HCT116 (cell line): ENCODE results near the gene CORO7. TPM values are rescaled to one million over a fixed set of nuclear protein-coding genes. Genes with fewer than 3 reads are reported as not detected.

Experiments used
- ATAC-seq: fragments of 200-7000 bp; cut with Tn5 transposase; 2 replicates; pipeline ENCODE4 v1.9.1; 2020; ENCODE audit warnings: mild to moderate bottlenecking, moderate library complexity
- BruUV-seq: library from RNA; stranded (reverse); fragments of 400-500 nt; replicated peaks from 2 replicates; lab custom pipeline; 2021; lab: Mats Ljungman, UMichigan
- CTCF ChIA-PET: fragments of 300-600 bp; sonication (Branson Sonifier 250); formaldehyde crosslinking; loops from one replicate; lab custom pipeline; 2021; ENCODE audit warnings: antibody characterized with exemption; lab: Charles Lee
- POLR2A ChIA-PET: fragments of 300-600, 350-600 bp; sonication (Branson Sonifier 250); formaldehyde crosslinking; loops from one replicate; lab custom pipeline; 2021; ENCODE audit warnings: antibody characterized with exemption; lab: Charles Lee
- RAD21 ChIA-PET, 2 experiments: fragments of 300-600 bp; sonication (Branson Sonifier 250); formaldehyde crosslinking; loops; one replicate each; lab custom pipeline; 2023; ENCODE audit warnings: low total read pairs in 2 of 2; ENCODE audit not compliant: uncharacterized antibody in 2 of 2, unreplicated experiment in 2 of 2, low non-redundant PET in 1 of 2; lab: Charles Lee
- DNase-seq: peaks from one replicate; pipeline ENCODE4 v3.0.0-alpha.2; 2010; ENCODE audit warnings: low read depth, low spot score
- H2AFZ ChIP-seq: fragments of 200-600 bp; shearing (Covaris generic), sonication (generic); 2 replicates; pipeline ENCODE4 v1.6.1; 2017; ENCODE audit warnings: low read depth, mixed run types, mixed read lengths, antibody characterized with exemption, low read length; ENCODE audit not compliant: poor library complexity, severe bottlenecking
- H3K27ac ChIP-seq: 2 replicates; pipeline ENCODE4 v1.5.1; 2012; ENCODE audit warnings: low read depth, low read length
- H3K27me3 ChIP-seq: fragments of 200-600 bp; sonication (generic); 2 replicates; pipeline ENCODE4 v1.6.1; 2016; ENCODE audit warnings: mixed run types, low read length, mixed read lengths; ENCODE audit not compliant: insufficient read depth
- H3K36me3 ChIP-seq, 2 experiments: fragments of 200-500 bp in 1 of 2; fragments of 200-600 bp in 1 of 2; sonication (Bioruptor generic) in 1 of 2; sonication (generic) in 1 of 2; 2 replicates each; pipeline versions ENCODE4 v1.5.1 to v1.6.1; 2014 to 2016; ENCODE audit warnings: low read length in 2 of 2, inconsistent platforms in 1 of 2, mixed read lengths in 1 of 2, mixed run types in 1 of 2; ENCODE audit not compliant: insufficient read depth in 2 of 2, control insufficient read depth in 1 of 2
- H3K4me1 ChIP-seq, 2 experiments: fragments of 200-600 bp in 1 of 2; sonication (generic) in 1 of 2; 2 replicates each; pipeline versions ENCODE4 v1.5.1 to v1.6.1; 2012 to 2017; ENCODE audit warnings: low read length in 2 of 2, inconsistent platforms in 1 of 2, mild to moderate bottlenecking in 1 of 2, mixed read lengths in 1 of 2, mixed run types in 1 of 2, moderate library complexity in 1 of 2; ENCODE audit not compliant: insufficient read depth in 2 of 2, control insufficient read depth in 1 of 2
- H3K4me2 ChIP-seq: fragments of 200-600 bp; sonication (generic); 2 replicates; pipeline ENCODE4 v1.6.1; 2017; ENCODE audit warnings: mixed run types, low read length, mixed read lengths
- H3K4me3 ChIP-seq, 2 experiments: fragments of 200-600 bp in 1 of 2; sonication (generic) in 1 of 2; replicated peaks in 1 of 2; 2 replicates each; pipeline ENCODE4 v1.5.1; 2011 to 2016; ENCODE audit warnings: low read length in 2 of 2, control low read depth in 1 of 2, low read depth in 1 of 2, mild to moderate bottlenecking in 1 of 2, mixed read lengths in 1 of 2, mixed run types in 1 of 2
- H3K79me2 ChIP-seq: fragments of 200-600 bp; sonication (generic); 2 replicates; pipeline ENCODE4 v1.6.1; 2017; ENCODE audit warnings: mild to moderate bottlenecking, mixed run types, low read length, moderate library complexity, mixed read lengths; ENCODE audit not compliant: insufficient read depth
- H3K9ac ChIP-seq: fragments of 200-600 bp; sonication (generic); 2 replicates; pipeline ENCODE4 v1.6.1; 2016; ENCODE audit warnings: low read length, mixed read lengths
- H3K9me2 ChIP-seq: fragments of 200-600 bp; sonication (generic), shearing (Covaris generic); 2 replicates; pipeline ENCODE4 v1.6.1; 2017; ENCODE audit warnings: mixed run types, mild to moderate bottlenecking, moderate library complexity; ENCODE audit not compliant: insufficient read depth
- H3K9me3 ChIP-seq, 2 experiments: fragments of 200-500 bp in 1 of 2; fragments of 200-600 bp in 1 of 2; sonication (Bioruptor generic) in 1 of 2; sonication (generic) in 1 of 2; 2 replicates each; pipeline ENCODE4 v1.6.1; 2014 to 2017; ENCODE audit warnings: low read length in 2 of 2, mixed read lengths in 2 of 2, inconsistent platforms in 1 of 2, low read depth in 1 of 2, mild to moderate bottlenecking in 1 of 2, mixed run types in 1 of 2, moderate library complexity in 1 of 2; ENCODE audit not compliant: control insufficient read depth in 1 of 2, insufficient read depth in 1 of 2
- H4K20me1 ChIP-seq: fragments of 200-600 bp; sonication (generic), shearing (Covaris generic); 2 replicates; pipeline ENCODE4 v1.6.1; 2017; ENCODE audit warnings: mixed run types, mild to moderate bottlenecking, moderate library complexity; ENCODE audit not compliant: insufficient read depth
- ATF3 ChIP-seq: IDR thresholded peaks from 2 replicates; pipeline ENCODE4 v1.6.1; 2012
- CBX3 ChIP-seq: IDR thresholded peaks from 2 replicates; pipeline ENCODE4 v1.6.1; 2012; ENCODE audit warnings: low read depth
- CEBPB ChIP-seq: IDR thresholded peaks from 2 replicates; pipeline ENCODE4 v1.6.1; 2012; ENCODE audit warnings: low read depth
- CTCF ChIP-seq, 3 experiments: fragments of 200-600 bp in 1 of 3; sonication (generic) in 1 of 3; IDR thresholded peaks in 2 of 3; conservative IDR thresholded peaks in 1 of 3; 2 replicates each; pipeline ENCODE4 v1.5.1; 2012 to 2017; ENCODE audit warnings: low read depth in 2 of 3, low read length in 2 of 3, antibody characterized with exemption in 1 of 3, borderline replicate concordance in 1 of 3, control low read depth in 1 of 3, mild to moderate bottlenecking in 1 of 3, mixed read lengths in 1 of 3, mixed run types in 1 of 3, moderate library complexity in 1 of 3; ENCODE audit not compliant: insufficient read depth in 1 of 3
- EGR1 ChIP-seq: IDR thresholded peaks from 2 replicates; pipeline ENCODE4 v1.6.1; 2012; ENCODE audit warnings: low read depth
- ELF1 ChIP-seq: IDR thresholded peaks from 2 replicates; pipeline ENCODE4 v1.6.1; 2012; ENCODE audit warnings: low read depth, borderline replicate concordance
- EZH2 ChIP-seq: fragments of 200-600 bp; sonication (generic); IDR thresholded peaks from 2 replicates; pipeline ENCODE4 v1.6.1; 2017; ENCODE audit warnings: antibody characterized with exemption, mixed run types
- FOSL1 ChIP-seq: IDR thresholded peaks from 2 replicates; pipeline ENCODE4 v1.6.1; 2012; ENCODE audit warnings: low read depth
- JUND ChIP-seq: IDR thresholded peaks from 2 replicates; pipeline ENCODE4 v1.6.1; 2012
- MAX ChIP-seq: IDR thresholded peaks from 2 replicates; pipeline ENCODE4 v1.6.1; 2012
- POLR2A ChIP-seq: IDR thresholded peaks from 2 replicates; pipeline ENCODE4 v1.7.0; 2011; ENCODE audit warnings: borderline replicate concordance; ENCODE audit not compliant: insufficient read depth, insufficient read length; ENCODE audit errors: extremely low read depth
- SP1 ChIP-seq: IDR thresholded peaks from 2 replicates; pipeline ENCODE4 v1.6.1; 2012; ENCODE audit warnings: low read depth
- TCF7L2 ChIP-seq: IDR thresholded peaks from 2 replicates; pipeline ENCODE4 v1.7.0; 2011; ENCODE audit warnings: borderline replicate concordance, inconsistent platforms; ENCODE audit not compliant: insufficient read depth, insufficient read length; ENCODE audit errors: extremely low read depth
- ZNF274 ChIP-seq: fragments of 200-500 bp; sonication (Bioruptor generic); IDR thresholded peaks from 2 replicates; pipeline ENCODE4 v1.6.1; 2014; ENCODE audit warnings: mild to moderate bottlenecking, low read depth, low read length, inconsistent platforms
- intact Hi-C: fragments of 100-400 bp; cut with micrococcal nuclease; formaldehyde crosslinking; loops from 2 replicates; pipeline ENCODE4 v1.10.0; 2022
- total RNA-seq: library from RNA; stranded (reverse); gene quantifications from one replicate; pipeline ENCODE4 v1.2.1, GENCODE V29; 2021; ENCODE audit not compliant: unreplicated experiment

The CORO7 gene
- total RNA-seq, 1 experiment from 2014 or later, result 21.3 TPM

GRCh38 chr16:4347010-4347409 is 69.4 kb downstream of the CORO7 start:
- Histone ChIP-seq H4K20me1 (peaks cover 9% of the 10 kb centered on the region; the same call in 1 of the 2 replicates), H3K4me2 (no peak overlapping the region), H3K79me2 (peaks cover 91% of the 10 kb centered on the region), H3K9me3 (no peaks in the 10 kb centered on the region), H3K9ac (no peak overlapping the region), H3K36me3 (peaks cover 2 to 9% of the 10 kb centered on the region in 2 experiments; a peak in 2 of 4 replicates), H3K4me1 (peaks cover 7 to 17% of the 10 kb centered on the region in 2 experiments), H3K27ac (no peak overlapping the region), H3K4me3 (no peak overlapping the region), H3K9me2 (no peaks in the 10 kb centered on the region), H3K27me3 (no peaks in the 10 kb centered on the region), H2AFZ (no peak overlapping the region)
- no peak for ATAC-seq
- DNase-seq, result no peak
- POLR2A ChIA-PET, result no interaction called here
- no peak for TF ChIP-seq CBX3
- TF ChIP-seq FOSL1, result no peak
- no peak for TF ChIP-seq ATF3
- TF ChIP-seq EZH2, result no peak
- TF ChIP-seq JUND, result no peak
- no peak for TF ChIP-seq POLR2A
- no peak for TF ChIP-seq TCF7L2
- no peak for TF ChIP-seq SP1
- TF ChIP-seq CTCF (IDR thresholded peaks at IDR 0.05 in 2 of 3, conservative IDR thresholded peaks at IDR 0.05 in 1 of 3; ENCODE audit: borderline replicate concordance in 1 of 3, insufficient read depth in 1 of 3, low read depth in 2 of 3, low read length in 2 of 3), result no peak
- no peak for TF ChIP-seq EGR1
- TF ChIP-seq ELF1, result no peak
- no peak for TF ChIP-seq ZNF274
- TF ChIP-seq MAX, result no peak
- no peak for TF ChIP-seq CEBPB
- BruUV-seq, result no TSS peak
- RAD21 ChIA-PET, result no interaction called here
- intact Hi-C loops, result no loop called here
- CTCF ChIA-PET, result no interaction called here
